Activated naive CD4-positive, alpha-beta T cell treated with anti-CD3 and anti-CD28 coated beads, Interleukin-2, amount 10 ng/mL, durations not matched to agents 7 days and 5 days (primary cell): ENCODE measurements around the gene PIWIL4.
"Not testable (repeated sequence)": the region's sequence is repeated elsewhere in the genome, so short reads cannot be mapped to it uniquely, and the experiment has no call there.

Source experiments
- CTCF ChIA-PET: fragments of 350-600 bp; sonication (Branson Sonifier 250); formaldehyde crosslinking; loops from one replicate; lab custom pipeline; 2021; ENCODE audit warnings: antibody characterized with exemption; lab: Charles Lee
- DNase-seq: peaks from one replicate; pipeline ENCODE4 v3.0.0-alpha.2; 2020
- H3K27ac Mint-ChIP-seq: one replicate; pipeline ENCODE4 v1.8.0; 2021; ENCODE audit warnings: mild to moderate bottlenecking, moderate library complexity, mixed read lengths
- H3K27me3 Mint-ChIP-seq: one replicate; pipeline ENCODE4 v1.8.0; 2021; ENCODE audit warnings: mild to moderate bottlenecking, mixed read lengths
- H3K36me3 Mint-ChIP-seq: one replicate; pipeline ENCODE4 v1.8.0; 2021; ENCODE audit warnings: mixed read lengths
- H3K4me1 Mint-ChIP-seq: one replicate; pipeline ENCODE4 v1.8.0; 2021; ENCODE audit warnings: mixed read lengths
- H3K4me3 Mint-ChIP-seq: one replicate; pipeline ENCODE4 v1.8.0; 2021; ENCODE audit warnings: mild to moderate bottlenecking, moderate library complexity, mixed read lengths
- H3K9me3 Mint-ChIP-seq: one replicate; pipeline ENCODE4 v1.8.0; 2021; ENCODE audit warnings: mixed read lengths

PIWIL4 gene

GRCh38 chr11:94558468-94558867 is 8.7 kb upstream of the PIWIL4 start:
- no peaks in the 10 kb centered on the region for H3K9me3 Mint-ChIP-seq
- DNase-seq, result no peak
- H3K36me3 Mint-ChIP-seq, result no peaks in the 10 kb centered on the region
- H3K4me3 Mint-ChIP-seq, result no peak overlapping the region
- no peak overlapping the region for H3K27ac Mint-ChIP-seq
- no peaks in the 10 kb centered on the region for H3K4me1 Mint-ChIP-seq
- no peaks in the 10 kb centered on the region for H3K27me3 Mint-ChIP-seq
- CTCF ChIA-PET, result no interaction called here

GRCh38 chr11:94558932-94559331 is 8.2 kb upstream of the PIWIL4 start:
- H3K4me3 Mint-ChIP-seq, result no peak overlapping the region
- CTCF ChIA-PET, result no interaction called here
- H3K4me1 Mint-ChIP-seq, result no peaks in the 10 kb centered on the region
- no peaks in the 10 kb centered on the region for H3K36me3 Mint-ChIP-seq
- H3K27me3 Mint-ChIP-seq, result no peaks in the 10 kb centered on the region
- no peaks in the 10 kb centered on the region for H3K9me3 Mint-ChIP-seq
- no peak overlapping the region for H3K27ac Mint-ChIP-seq
- DNase-seq, result no peak

GRCh38 chr11:94559361-94559760 is 7.8 kb upstream of the PIWIL4 start:
- no peaks in the 10 kb centered on the region for H3K9me3 Mint-ChIP-seq
- no peak for DNase-seq
- no peaks in the 10 kb centered on the region for H3K4me1 Mint-ChIP-seq
- no peak overlapping the region for H3K27ac Mint-ChIP-seq
- H3K36me3 Mint-ChIP-seq, result no peaks in the 10 kb centered on the region
- no peak overlapping the region for H3K4me3 Mint-ChIP-seq
- no peaks in the 10 kb centered on the region for H3K27me3 Mint-ChIP-seq
- CTCF ChIA-PET, result no interaction called here

- Mint-ChIP-seq H3K4me3 (no peak overlapping the region), H3K4me1 (no peaks in the 10 kb centered on the region), H3K9me3 (no peaks in the 10 kb centered on the region), H3K36me3 (no peaks in the 10 kb centered on the region), H3K27me3 (no peaks in the 10 kb centered on the region), H3K27ac (no peak overlapping the region)
- CTCF ChIA-PET, result no interaction called here
- no peak for DNase-seq
These were observed 6.3 kb upstream of the PIWIL4 start for GRCh38 chr11:94560834-94561233.

GRCh38 chr11:94563176-94563847 is 3.9 kb upstream of the PIWIL4 start:
- CTCF ChIA-PET, result no interaction called here
- Mint-ChIP-seq H3K9me3 (no peaks in the 10 kb centered on the region), H3K27me3 (no peaks in the 10 kb centered on the region), H3K4me3 (no peak overlapping the region), H3K4me1 (no peaks in the 10 kb centered on the region), H3K27ac (no peak overlapping the region), H3K36me3 (no peaks in the 10 kb centered on the region)
- DNase-seq, result no peak

- H3K4me3 Mint-ChIP-seq, result no peak overlapping the region
These were observed 3.2 kb upstream of the PIWIL4 start for GRCh38 chr11:94563848-94564467.

GRCh38 chr11:94568200-94568599 is 1.0 kb downstream of the PIWIL4 start:
- Mint-ChIP-seq H3K27me3 (no peaks in the 10 kb centered on the region), H3K4me1 (no peaks in the 10 kb centered on the region), H3K27ac (no peak overlapping the region), H3K4me3 (no peak overlapping the region), H3K9me3 (no peaks in the 10 kb centered on the region), H3K36me3 (no peaks in the 10 kb centered on the region)
- CTCF ChIA-PET, result no interaction called here
- no peak for DNase-seq

More at GRCh38 chr11:94563848-94564467, 3.2 kb upstream of the PIWIL4 start:
- DNase-seq, result no peak
- CTCF ChIA-PET, result no interaction called here
- Mint-ChIP-seq H3K4me1 (no peaks in the 10 kb centered on the region), H3K27me3 (no peaks in the 10 kb centered on the region), H3K9me3 (no peaks in the 10 kb centered on the region), H3K36me3 (no peaks in the 10 kb centered on the region), H3K27ac (no peak overlapping the region)

GRCh38 chr11:94568717-94569116 is 1.5 kb downstream of the PIWIL4 start:
- Mint-ChIP-seq H3K27me3 (no peaks in the 10 kb centered on the region), H3K4me1 (no peaks in the 10 kb centered on the region), H3K4me3 (no peak overlapping the region), H3K36me3 (no peaks in the 10 kb centered on the region), H3K27ac (no peak overlapping the region), H3K9me3 (no peaks in the 10 kb centered on the region)
- no peak for DNase-seq
- CTCF ChIA-PET, result no interaction called here

- H3K4me1 Mint-ChIP-seq, H3K27ac Mint-ChIP-seq, H3K36me3 Mint-ChIP-seq, DNase-seq, H3K9me3 Mint-ChIP-seq, H3K4me3 Mint-ChIP-seq, H3K27me3 Mint-ChIP-seq, CTCF ChIA-PET: not testable (repeated sequence)
These were observed 5.8 kb downstream of the PIWIL4 start for GRCh38 chr11:94572975-94573374.

- H3K4me1 Mint-ChIP-seq, result no peaks in the 10 kb centered on the region
- no peaks in the 10 kb centered on the region for H3K36me3 Mint-ChIP-seq
- CTCF ChIA-PET, result no interaction called here
- H3K4me3 Mint-ChIP-seq, result no peak overlapping the region
- no peaks in the 10 kb centered on the region for H3K9me3 Mint-ChIP-seq
- H3K27ac Mint-ChIP-seq, result no peak overlapping the region
- H3K27me3 Mint-ChIP-seq, result peaks cover 5% of the 10 kb centered on the region
- no peak for DNase-seq
These were observed 7.2 kb downstream of the PIWIL4 start for GRCh38 chr11:94574193-94574961.

GRCh38 chr11:94576306-94576705 is 9.1 kb downstream of the PIWIL4 start:
- Mint-ChIP-seq H3K4me3 (no peak overlapping the region), H3K9me3 (no peaks in the 10 kb centered on the region), H3K27me3 (peaks cover 5% of the 10 kb centered on the region), H3K27ac (no peak overlapping the region), H3K4me1 (no peaks in the 10 kb centered on the region), H3K36me3 (no peaks in the 10 kb centered on the region)
- CTCF ChIA-PET, result no interaction called here
- no peak for DNase-seq

- DNase-seq, result no peak
- H3K4me3 Mint-ChIP-seq, result no peak overlapping the region
- no peak overlapping the region for H3K27ac Mint-ChIP-seq
- peaks cover 9% of the 10 kb centered on the region for H3K27me3 Mint-ChIP-seq
- CTCF ChIA-PET, result no interaction called here
- no peaks in the 10 kb centered on the region for H3K4me1 Mint-ChIP-seq
- H3K9me3 Mint-ChIP-seq, result no peaks in the 10 kb centered on the region
- no peaks in the 10 kb centered on the region for H3K36me3 Mint-ChIP-seq
These were observed 10.7 kb downstream of the PIWIL4 start for GRCh38 chr11:94577841-94578240.

GRCh38 chr11:94581926-94582325 is 14.8 kb downstream of the PIWIL4 start:
- Mint-ChIP-seq H3K9me3 (no peaks in the 10 kb centered on the region), H3K27ac (no peak overlapping the region), H3K4me3 (no peak overlapping the region), H3K36me3 (no peaks in the 10 kb centered on the region), H3K4me1 (no peaks in the 10 kb centered on the region), H3K27me3 (peaks cover 4% of the 10 kb centered on the region)
- CTCF ChIA-PET, result no interaction called here
- no peak for DNase-seq

GRCh38 chr11:94583213-94583865 is 16.2 kb downstream of the PIWIL4 start:
- Mint-ChIP-seq H3K27me3 (peaks cover 4% of the 10 kb centered on the region), H3K36me3 (no peaks in the 10 kb centered on the region), H3K4me3 (no peak overlapping the region), H3K9me3 (no peaks in the 10 kb centered on the region), H3K4me1 (no peaks in the 10 kb centered on the region), H3K27ac (no peak overlapping the region)
- no peak for DNase-seq
- CTCF ChIA-PET, result no interaction called here
